Spleen (tissue), 7 donors: ENCODE results near the gene KCNMB2.

Experiments
- POLR2A ChIP-seq, 3 donors: fragments of 450-650 bp; IDR thresholded peaks; one replicate each; pipeline ENCODE4 v1.5.1; 2017; ENCODE audit warnings: antibody characterized with exemption in 3 of 3, mild to moderate bottlenecking in 1 of 3
- POLR2AphosphoS5 ChIP-seq, 3 donors: sonication (generic); formaldehyde crosslinking; IDR thresholded peaks; one replicate each; pipeline ENCODE4 v1.5.1; 2017; ENCODE audit warnings: antibody characterized with exemption in 3 of 3
- TF ChIP-seq, protein P1 (sequence below), 11 experiments: fragments of 200-600 bp in 7 of 11; fragments of 450-650 bp in 4 of 11; sonication (generic) in 4 of 11; IDR thresholded peaks in 8 of 11; conservative IDR thresholded peaks in 3 of 11; 1 replicate in 7 of 11; 2 replicates in 4 of 11; pipeline versions ENCODE4 v1.4.0 to v1.8.0; 2016 to 2021; ENCODE audit warnings: antibody characterized with exemption in 11 of 11, inconsistent platforms in 4 of 11, mild to moderate bottlenecking in 1 of 11
- donor health status: DM: no; HTN: no; CAD: no; lungs with moderate emphysema.
- donor health status: DM: no; HTN: no; CAD: no.
- donor health status: DM: no; HTN: no; CAD: no.

DNA sequence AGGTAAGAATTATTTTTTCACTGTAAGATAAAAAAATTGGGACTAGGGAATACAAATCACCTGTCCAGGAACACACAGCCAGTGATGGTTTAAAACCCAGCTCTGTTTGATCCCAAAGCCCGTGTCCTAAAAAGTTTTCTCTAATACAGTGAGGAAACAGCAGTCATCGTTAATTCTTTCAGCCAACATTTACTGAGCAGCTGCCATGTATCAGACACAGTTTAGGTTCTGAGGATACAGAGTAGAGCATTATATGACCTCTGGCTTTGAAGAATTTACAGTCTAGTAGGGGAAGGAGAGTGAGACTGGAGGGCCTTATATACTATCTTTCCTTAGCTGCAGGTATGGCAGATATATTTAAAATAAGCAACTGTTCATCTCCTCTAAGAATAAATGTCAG is 82.7 kb downstream of the KCNMB2 start:
- TF ChIP-seq, protein P1, sequence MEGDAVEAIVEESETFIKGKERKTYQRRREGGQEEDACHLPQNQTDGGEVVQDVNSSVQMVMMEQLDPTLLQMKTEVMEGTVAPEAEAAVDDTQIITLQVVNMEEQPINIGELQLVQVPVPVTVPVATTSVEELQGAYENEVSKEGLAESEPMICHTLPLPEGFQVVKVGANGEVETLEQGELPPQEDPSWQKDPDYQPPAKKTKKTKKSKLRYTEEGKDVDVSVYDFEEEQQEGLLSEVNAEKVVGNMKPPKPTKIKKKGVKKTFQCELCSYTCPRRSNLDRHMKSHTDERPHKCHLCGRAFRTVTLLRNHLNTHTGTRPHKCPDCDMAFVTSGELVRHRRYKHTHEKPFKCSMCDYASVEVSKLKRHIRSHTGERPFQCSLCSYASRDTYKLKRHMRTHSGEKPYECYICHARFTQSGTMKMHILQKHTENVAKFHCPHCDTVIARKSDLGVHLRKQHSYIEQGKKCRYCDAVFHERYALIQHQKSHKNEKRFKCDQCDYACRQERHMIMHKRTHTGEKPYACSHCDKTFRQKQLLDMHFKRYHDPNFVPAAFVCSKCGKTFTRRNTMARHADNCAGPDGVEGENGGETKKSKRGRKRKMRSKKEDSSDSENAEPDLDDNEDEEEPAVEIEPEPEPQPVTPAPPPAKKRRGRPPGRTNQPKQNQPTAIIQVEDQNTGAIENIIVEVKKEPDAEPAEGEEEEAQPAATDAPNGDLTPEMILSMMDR (IDR thresholded peaks at IDR 0.05 in 8 of 11, conservative IDR thresholded peaks at IDR 0.05 in 3 of 11): no peak
- TF ChIP-seq POLR2A (IDR thresholded peaks at IDR 0.05): no peak
- TF ChIP-seq POLR2AphosphoS5 (IDR thresholded peaks at IDR 0.05): no peak
